ENCODE results near the gene CDH20. TPM values are rescaled to one million over a fixed set of nuclear protein-coding genes. Genes with fewer than 3 reads are reported as not detected.

Gene CDH20
- total and polyA plus RNA-seq, 2 of the 4 experiments (the other 2 are of a cell fraction): not detected

- dilution Hi-C loops (cut with HindIII; ENCODE audit: low sequenced_read_pairs, unreplicated experiment) (no loop called here), intact Hi-C loops (cut with micrococcal nuclease) (no loop called here), in situ Hi-C loops (cut with MboI; ENCODE audit: low sequenced_read_pairs) (no loop called here)
- Histone ChIP-seq H3K27ac (ENCODE audit: insufficient read depth, low read length) (no peak overlapping the region), H2AK9ac (replicated peaks; ENCODE audit: low read depth, low read length, poor library complexity) (no peak overlapping the region), H2BK20ac (ENCODE audit: low read depth, low read length) (no peak overlapping the region), H3K23ac (ENCODE audit: low read depth, low read length) (no peak overlapping the region), H3K4ac (ENCODE audit: low read depth, low read length) (no peak overlapping the region), H4K5ac (ENCODE audit: low read depth, low read length) (no peak overlapping the region), H4K20me1 (ENCODE audit: insufficient read depth, low read length) (no peaks in the 10 kb centered on the region), H2AK5ac (ENCODE audit: low read depth, low read length) (no peak overlapping the region), H3K56ac (ENCODE audit: extremely low read depth, insufficient read depth, low read length) (no peak overlapping the region), H3K36me3 (ENCODE audit: control insufficient read depth, insufficient read depth, low read length) (no peaks in the 10 kb centered on the region), H2BK15ac (ENCODE audit: low read depth, low read length) (no peak overlapping the region), H3K9ac (ENCODE audit: low read depth, low read length) (no peak overlapping the region), H3K4me2 (ENCODE audit: low read depth, low read length) (no peak overlapping the region), H4K8ac (ENCODE audit: low read depth in 2 of 2, low read length in 2 of 2) (no peak overlapping the region), H4K91ac (ENCODE audit: insufficient read depth, low read depth, low read length) (no peak overlapping the region), H2BK120ac (ENCODE audit: low read depth, low read length) (no peak overlapping the region), H2AFZ (replicated peaks; ENCODE audit: low read length, poor library complexity) (no peak overlapping the region), H3K27me3 (ENCODE audit: control insufficient read depth, insufficient read depth, low read length) (peaks cover 13% of the 10 kb centered on the region), H3K9me1 (ENCODE audit: insufficient read depth, low read length) (no peaks in the 10 kb centered on the region), H3K14ac (replicated peaks; ENCODE audit: low read depth, low read length) (no peak overlapping the region), H3K18ac (ENCODE audit: low read depth, low read length) (no peak overlapping the region), H3K4me3 (ENCODE audit: insufficient read depth, low read depth, low read length) (no peak overlapping the region), H2BK5ac (ENCODE audit: low read depth, low read length, poor library complexity, severe bottlenecking) (no peak overlapping the region), H3K9me3 (ENCODE audit: control insufficient read depth, insufficient read depth, low read length) (no peaks in the 10 kb centered on the region), H3K4me1 (ENCODE audit: control insufficient read depth, insufficient read depth, low read length) (no peaks in the 10 kb centered on the region), H3K79me1 (ENCODE audit: low read depth in 1 of 2, low read length in 2 of 2) (no peaks in the 10 kb centered on the region)
- ChIA-PET POLR2A (ENCODE audit: unreplicated experiment) (no interaction called here), CTCF (interaction anchor here (0.7 kb wide), 1 partner anchor 176 kb away, joined by 3 read pairs; no protein-coding TSS in a partner anchor)
- no peak for ATAC-seq (ENCODE audit: low read depth)
- WGBS, 2 experiments (ENCODE audit: extremely low coverage in 2 of 2, insufficient read length in 1 of 2): no CpG with 5 or more reads among the region's 2 CpGs
- BruUV-seq (replicated peaks): no TSS peak
- DNase-seq: no peak
- TF ChIP-seq FOS (IDR thresholded peaks at IDR 0.05; ENCODE audit: low read depth, low read length): no peak
- no peak for TF ChIP-seq RAD21 (IDR thresholded peaks at IDR 0.05; ENCODE audit: low read length)
- TF ChIP-seq USF2 (IDR thresholded peaks at IDR 0.05; ENCODE audit: low read depth, low read length): no peak
- TF ChIP-seq SMC3 (IDR thresholded peaks at IDR 0.05; ENCODE audit: low read depth, low read length): no peak
- no peak for TF ChIP-seq RFX5 (IDR thresholded peaks at IDR 0.05; ENCODE audit: low read depth, low read length)
- TF ChIP-seq CEBPB (IDR thresholded peaks at IDR 0.05; ENCODE audit: low read depth, low read length): no peak
- TF ChIP-seq MAZ (IDR thresholded peaks at IDR 0.05; ENCODE audit: borderline replicate concordance, low read depth, low read length): no peak
- TF ChIP-seq BHLHE40 (IDR thresholded peaks at IDR 0.05; ENCODE audit: low read depth, low read length): no peak
- no peak for TF ChIP-seq POLR2A (IDR thresholded peaks at IDR 0.05; ENCODE audit: low read depth, low read length)
- no peak for TF ChIP-seq NFE2L2 (IDR thresholded peaks at IDR 0.05; ENCODE audit: low read depth, low read length)
- no peak for TF ChIP-seq CHD1 (IDR thresholded peaks at IDR 0.05; ENCODE audit: low read depth, low read length)
- TF ChIP-seq MXI1 (IDR thresholded peaks at IDR 0.05; ENCODE audit: borderline replicate concordance, low read depth, low read length): no peak
- TF ChIP-seq ELK1 (IDR thresholded peaks at IDR 0.05; ENCODE audit: borderline replicate concordance, low read depth, low read length): no peak
- TF ChIP-seq RCOR1 (IDR thresholded peaks at IDR 0.05; ENCODE audit: insufficient replicate concordance, low read length): no peak
These were observed 198.7 kb downstream of the CDH20 start for GRCh38 chr18:61531891-61532290.
